Skin epidermis (tissue), 12 donors: ENCODE measurements around the gene PKIG.

Experiments
- H3K27ac ChIP-seq, 21 experiments: fragments of 200-600 bp; sonication (generic) in 11 of 21; one replicate each; pipeline ENCODE4 v1.5.0; 2020; ENCODE audit warnings: mild to moderate bottlenecking in 3 of 21, inconsistent platforms in 2 of 21, moderate library complexity in 2 of 21
- H3K4me3 ChIP-seq, 7 experiments: fragments of 200-600 bp; sonication (generic) in 2 of 7; one replicate each; pipeline ENCODE4 v1.5.0; 2020; ENCODE audit warnings: inconsistent platforms in 2 of 7, mild to moderate bottlenecking in 2 of 7, moderate library complexity in 1 of 7

The PKIG gene

GRCh38 chr20:44632103-44632752 is 49.8 kb downstream of the PKIG start:
- no peak overlapping the region for H3K27ac ChIP-seq
- no peak overlapping the region for H3K4me3 ChIP-seq

GRCh38 chr20:44633187-44633810 is 50.9 kb downstream of the PKIG start:
- Histone ChIP-seq H3K4me3 (no peak overlapping the region), H3K27ac (no peak overlapping the region)

GRCh38 chr20:44633872-44634600 is 51.7 kb downstream of the PKIG start:
- Histone ChIP-seq H3K27ac (peak overlapping the region in 2 of 21 experiments; percentile 16 to 18), H3K4me3 (no peak overlapping the region)

GRCh38 chr20:44635877-44636276 is 53.5 kb downstream of the PKIG start:
- no peak overlapping the region for H3K27ac ChIP-seq
- H3K4me3 ChIP-seq: no peak overlapping the region

- no peak overlapping the region for H3K4me3 ChIP-seq
- no peak overlapping the region for H3K27ac ChIP-seq
Observed at GRCh38 chr20:44637042-44637441, 54.7 kb downstream of the PKIG start.

- Histone ChIP-seq H3K4me3 (no peak overlapping the region), H3K27ac (no peak overlapping the region)
Observed at GRCh38 chr20:44637522-44638372, 55.4 kb downstream of the PKIG start.

GRCh38 chr20:44640522-44640921 is 58.1 kb downstream of the PKIG start:
- Histone ChIP-seq H3K4me3 (no peak overlapping the region), H3K27ac (no peak overlapping the region)

- Histone ChIP-seq H3K27ac (peak overlapping the region in 5 of 21 experiments; percentile 24 to 89 (median 83)), H3K4me3 (no peak overlapping the region)
Observed at GRCh38 chr20:44641325-44641724, 58.9 kb downstream of the PKIG start.

- peak overlapping the region in 20 of 21 experiments; percentile 28 to 89 (median 70) for H3K27ac ChIP-seq
- H3K4me3 ChIP-seq: no peak overlapping the region
Observed at GRCh38 chr20:44642203-44643153, 60.1 kb downstream of the PKIG start.

- Histone ChIP-seq H3K4me3 (no peak overlapping the region), H3K27ac (peak overlapping the region in 19 of 21 experiments; percentile 28 to 89 (median 71))
Observed at GRCh38 chr20:44643154-44643519, 60.8 kb downstream of the PKIG start.

- peak overlapping the region in 20 of 21 experiments; percentile 4 to 89 (median 70) for H3K27ac ChIP-seq
Observed at GRCh38 chr20:44643596-44644229, 61.3 kb downstream of the PKIG start.

GRCh38 chr20:44644230-44644617 is 61.8 kb downstream of the PKIG start:
- no peak overlapping the region for H3K4me3 ChIP-seq
- H3K27ac ChIP-seq: peak overlapping the region in 19 of 21 experiments; percentile 4 to 89 (median 70)

More at GRCh38 chr20:44643596-44644229, 61.3 kb downstream of the PKIG start:
- H3K4me3 ChIP-seq: no peak overlapping the region

GRCh38 chr20:44644667-44645131 is 62.3 kb downstream of the PKIG start:
- Histone ChIP-seq H3K27ac (peak overlapping the region in 19 of 21 experiments; percentile 4 to 89 (median 70)), H3K4me3 (no peak overlapping the region)

- Histone ChIP-seq H3K27ac (peak overlapping the region in 15 of 21 experiments; percentile 1 to 88 (median 53)), H3K4me3 (no peak overlapping the region)
Observed at GRCh38 chr20:44646023-44646640, 63.8 kb downstream of the PKIG start.

GRCh38 chr20:44646641-44647274 is 64.4 kb downstream of the PKIG start:
- peak overlapping the region in 15 of 21 experiments; percentile 1 to 88 (median 53) for H3K27ac ChIP-seq
- H3K4me3 ChIP-seq: no peak overlapping the region

GRCh38 chr20:44648068-44648467 is 65.7 kb downstream of the PKIG start:
- Histone ChIP-seq H3K4me3 (no peak overlapping the region), H3K27ac (peak overlapping the region in 1 of 21 experiments; percentile 72)

- no peak overlapping the region for H3K27ac ChIP-seq
Observed at GRCh38 chr20:44648579-44648978, 66.2 kb downstream of the PKIG start.

More at GRCh38 chr20:44648579-44648978, 66.2 kb downstream of the PKIG start:
- H3K4me3 ChIP-seq: no peak overlapping the region
